Activated CD4-positive, alpha-beta T cell treated with anti-CD3 and anti-CD28 coated beads, Interleukin-2, amount 50 U/mL, for 4 hours (primary cell): ENCODE results near the gene EXOSC2.
"Not testable (repeated sequence)": the region's sequence is repeated elsewhere in the genome, so short reads cannot be mapped to it uniquely, and the experiment has no call there.

Source experiments
- DNase-seq, 2 experiments: peaks; one replicate each; pipeline ENCODE4 v3.0.0-alpha.2; 2020

Gene EXOSC2

DNA sequence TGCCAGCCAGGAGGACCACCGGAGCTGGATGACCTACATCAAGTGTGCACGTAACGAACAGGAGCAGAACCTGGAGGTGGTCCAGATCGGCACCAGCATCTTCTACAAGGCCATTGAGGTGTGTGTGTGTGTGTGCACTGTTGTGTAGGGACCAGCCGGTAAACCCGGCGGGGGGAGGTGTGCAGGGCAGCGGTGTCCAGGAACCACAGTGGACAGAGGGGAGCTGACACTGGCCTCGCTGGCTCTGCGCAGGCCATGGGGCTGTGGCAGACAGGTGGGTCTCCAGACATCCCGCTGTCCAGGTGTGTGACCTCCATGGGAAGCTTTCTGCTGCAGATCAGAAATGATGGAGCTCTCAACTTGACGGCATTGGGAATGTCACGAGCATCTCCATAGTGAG lies 25.4 kb upstream of the EXOSC2 start:
- DNase-seq, result no peak

DNA sequence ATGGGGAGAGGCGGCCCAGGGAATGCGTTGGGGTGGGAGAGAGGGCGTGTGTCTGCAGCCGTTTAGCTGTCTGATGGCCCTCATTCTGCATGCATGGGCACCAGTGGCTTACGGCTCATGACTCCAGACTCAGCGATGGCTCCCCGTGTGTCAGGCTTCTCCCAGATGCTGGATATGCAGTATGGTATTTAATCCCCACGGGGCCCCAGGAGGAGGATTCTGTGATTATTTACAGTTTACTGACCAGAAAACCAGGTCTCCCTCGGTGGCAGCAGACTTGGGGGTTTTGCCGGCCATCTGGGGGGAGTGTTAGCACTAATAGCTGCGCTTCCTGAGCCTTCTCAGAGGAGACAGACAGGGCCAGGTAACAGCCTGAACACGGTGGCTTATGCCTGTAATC lies 24.9 kb upstream of the EXOSC2 start:
- no peak for DNase-seq

DNA sequence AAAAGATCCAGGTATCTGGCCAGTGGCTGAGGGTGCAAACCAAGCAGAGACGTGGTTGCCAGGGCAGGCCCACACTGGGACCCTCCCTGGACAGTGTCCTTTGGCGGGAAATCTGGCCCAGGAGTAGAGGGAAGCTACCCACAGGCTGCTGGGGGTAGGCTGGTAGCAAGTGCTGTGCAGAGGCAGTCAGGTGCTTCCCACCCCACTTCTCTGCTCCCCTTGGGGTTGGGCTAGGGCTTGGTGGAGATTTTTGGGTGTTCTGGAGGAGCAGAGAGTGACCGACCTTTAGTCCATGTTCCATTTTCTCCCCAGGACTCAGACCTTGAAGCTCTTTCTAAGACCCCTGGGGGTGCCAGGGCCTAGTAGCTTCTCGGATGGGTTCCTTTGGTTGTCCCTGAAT lies 23.6 kb upstream of the EXOSC2 start:
- no peak for DNase-seq

- no peak for DNase-seq
Measured at GRCh38 chr9:130670644-130671043, 22.9 kb upstream of the EXOSC2 start.

DNA sequence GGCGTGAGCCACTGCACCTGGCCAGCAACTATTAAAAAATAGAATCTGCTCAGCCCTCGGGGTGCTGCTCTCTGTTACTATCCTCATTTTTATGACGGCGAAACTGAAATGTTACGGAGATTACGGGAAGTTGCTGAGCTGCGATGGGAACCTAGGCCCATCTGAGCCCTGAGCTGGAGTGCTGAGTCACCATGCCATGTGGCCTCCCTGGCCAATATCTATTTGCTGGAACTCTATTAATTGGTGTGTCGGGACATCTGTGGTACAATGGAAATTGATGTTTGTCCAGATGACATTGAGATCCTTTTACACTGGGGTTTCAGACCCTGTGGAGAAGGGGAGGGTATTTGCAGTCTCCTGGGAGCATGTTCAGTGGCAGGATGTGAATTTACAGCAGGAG lies 21.1 kb upstream of the EXOSC2 start:
- DNase-seq, result no peak

- DNase-seq, result no peak
Measured at GRCh38 chr9:130672933-130673615, 20.5 kb upstream of the EXOSC2 start.

DNA sequence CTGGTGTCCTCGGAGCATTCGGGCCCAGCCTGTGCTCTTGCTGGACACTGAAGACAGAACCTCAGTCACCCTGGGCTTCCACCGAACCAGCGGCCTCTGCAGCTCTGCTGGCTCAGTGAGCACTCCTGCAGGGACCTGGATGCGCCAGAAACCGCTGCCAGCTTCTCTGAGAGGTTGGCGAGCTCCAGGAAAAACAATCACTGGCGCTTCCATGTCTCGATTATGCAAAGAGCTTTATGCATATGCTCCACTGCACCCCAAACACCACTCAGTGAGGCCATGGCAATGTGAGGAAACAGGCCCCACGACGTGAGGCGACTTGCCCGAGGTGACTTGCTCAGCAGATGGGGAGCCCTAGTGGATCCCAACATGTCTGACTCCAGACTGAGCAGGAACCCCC lies 18.2 kb upstream of the EXOSC2 start:
- no peak for DNase-seq

DNA sequence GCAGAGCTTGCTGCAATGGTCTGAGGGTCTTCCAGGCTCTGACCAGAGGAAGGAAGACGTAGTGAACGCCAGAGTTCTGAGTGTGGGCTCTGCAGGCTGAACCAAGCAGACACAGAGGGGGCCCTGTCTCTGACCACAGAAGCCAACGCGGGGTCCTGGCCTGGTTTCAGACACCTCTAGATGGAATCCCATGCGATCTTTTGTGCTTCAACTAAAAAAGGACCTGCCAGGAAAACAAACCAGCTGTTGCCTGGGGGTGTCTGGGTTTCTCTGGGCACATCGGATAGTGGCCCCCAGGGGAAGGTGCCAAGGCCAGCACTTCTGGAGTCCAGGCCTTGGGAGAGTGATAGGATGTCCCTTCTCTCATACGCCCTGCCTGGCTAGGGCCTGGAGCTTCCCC lies 16.3 kb upstream of the EXOSC2 start:
- DNase-seq, result no peak

DNA sequence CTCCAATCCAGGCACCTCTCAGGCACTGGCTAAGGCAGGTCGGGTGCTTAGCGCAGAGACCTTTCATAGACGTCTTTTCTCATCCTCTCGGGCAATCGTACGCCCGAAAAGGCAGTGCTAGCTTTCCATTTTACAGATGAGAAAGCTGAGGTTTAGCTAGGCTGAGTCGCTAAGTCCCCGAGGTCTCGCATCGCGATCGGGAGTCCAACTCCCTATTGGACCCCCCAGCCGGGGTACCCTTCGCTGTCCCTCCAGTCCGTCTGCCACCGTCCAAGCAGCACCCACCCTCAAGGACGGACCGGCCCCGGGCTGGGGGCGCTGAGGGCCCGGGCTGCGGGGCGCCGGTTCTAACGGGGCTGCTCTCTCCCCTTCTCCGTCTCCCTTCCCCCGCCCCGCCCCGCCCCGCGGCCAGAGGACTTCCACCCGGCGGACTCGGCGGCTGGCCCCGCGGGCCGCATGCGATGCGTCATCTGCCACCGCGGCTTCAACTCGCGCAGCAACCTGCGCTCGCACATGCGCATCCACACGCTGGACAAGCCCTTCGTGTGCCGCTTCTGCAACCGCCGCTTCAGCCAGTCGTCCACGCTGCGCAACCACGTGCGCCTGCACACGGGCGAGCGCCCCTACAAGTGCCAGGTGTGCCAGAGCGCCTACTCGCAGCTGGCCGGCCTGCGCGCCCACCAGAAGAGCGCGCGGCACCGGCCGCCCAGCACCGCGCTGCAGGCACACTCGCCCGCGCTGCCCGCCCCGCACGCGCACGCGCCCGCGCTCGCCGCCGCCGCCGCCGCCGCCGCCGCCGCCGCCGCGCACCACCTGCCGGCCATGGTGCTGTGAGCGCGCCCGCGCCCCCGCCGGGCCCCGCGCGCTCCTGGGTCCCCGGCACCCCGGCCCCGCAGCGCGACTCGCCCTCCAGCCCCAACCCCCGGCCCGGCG lies 12.5 kb upstream of the EXOSC2 start:
- peak; percentile 35 to 46 for DNase-seq

DNA sequence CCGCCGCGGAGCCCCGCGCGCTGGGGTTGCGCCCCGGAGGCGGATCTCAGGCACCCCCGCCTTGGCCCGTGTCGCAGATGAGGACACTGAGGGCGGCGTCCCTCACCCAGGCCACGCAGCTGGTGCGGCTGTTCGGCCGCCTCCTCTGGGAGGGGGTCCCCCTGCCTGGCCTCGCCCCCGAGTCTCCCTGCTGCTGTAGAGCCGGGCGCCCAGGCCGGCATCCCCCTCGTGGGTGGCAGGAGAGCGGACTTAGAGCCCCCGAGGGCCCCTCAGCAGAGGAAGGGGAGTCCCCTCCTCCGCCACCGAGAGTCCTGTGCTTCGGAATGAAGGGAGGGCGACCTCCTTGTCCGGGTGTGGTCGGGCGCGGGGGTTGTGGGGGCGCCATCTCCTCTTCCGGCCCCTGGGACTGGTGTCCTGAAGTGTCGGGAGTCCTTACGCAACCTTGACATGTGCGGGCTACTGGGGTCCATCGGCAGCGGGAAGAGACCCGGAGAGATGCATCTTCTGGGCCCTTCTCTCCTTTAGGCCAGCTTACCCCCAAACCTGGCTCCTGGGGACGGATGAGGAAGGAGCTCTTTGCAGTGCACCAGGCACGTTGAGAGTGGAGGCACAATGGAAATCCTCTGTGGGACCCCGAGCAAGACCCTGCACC lies 11.7 kb upstream of the EXOSC2 start:
- DNase-seq, result no peak

DNA sequence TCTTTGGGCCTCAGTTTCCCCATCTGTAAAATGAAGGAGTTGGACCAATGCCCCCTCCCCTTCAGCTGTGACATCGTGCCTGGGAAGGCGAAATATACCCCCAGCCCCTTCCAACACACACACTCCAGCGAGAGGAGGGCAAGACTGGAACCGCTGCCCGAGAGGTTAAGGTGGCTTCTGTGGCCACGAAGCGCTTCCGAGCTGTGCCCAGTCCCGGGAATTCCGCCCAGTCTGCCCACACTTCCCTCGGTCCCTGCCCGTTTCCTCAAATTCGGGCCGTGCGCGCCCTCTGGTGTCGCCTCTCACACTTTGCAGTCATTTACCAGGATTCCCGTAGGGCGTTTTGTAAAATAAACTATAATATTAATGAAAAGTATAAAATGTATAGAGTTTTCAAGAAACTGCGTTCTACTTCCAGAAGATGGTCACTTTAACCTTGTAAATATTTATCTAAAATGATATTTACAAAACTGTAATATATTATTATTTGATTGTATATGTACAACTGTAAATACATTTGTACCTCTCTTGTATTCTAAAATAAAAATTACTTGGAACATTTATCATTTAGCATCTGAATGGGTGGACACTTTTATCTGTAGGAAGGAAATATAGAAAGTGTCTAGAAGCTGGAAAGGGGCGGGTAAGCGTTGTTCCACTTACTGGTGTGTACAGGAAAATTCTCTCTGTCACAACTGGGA lies 11.0 kb upstream of the EXOSC2 start:
- DNase-seq, result peak; percentile 48 to 50

DNA sequence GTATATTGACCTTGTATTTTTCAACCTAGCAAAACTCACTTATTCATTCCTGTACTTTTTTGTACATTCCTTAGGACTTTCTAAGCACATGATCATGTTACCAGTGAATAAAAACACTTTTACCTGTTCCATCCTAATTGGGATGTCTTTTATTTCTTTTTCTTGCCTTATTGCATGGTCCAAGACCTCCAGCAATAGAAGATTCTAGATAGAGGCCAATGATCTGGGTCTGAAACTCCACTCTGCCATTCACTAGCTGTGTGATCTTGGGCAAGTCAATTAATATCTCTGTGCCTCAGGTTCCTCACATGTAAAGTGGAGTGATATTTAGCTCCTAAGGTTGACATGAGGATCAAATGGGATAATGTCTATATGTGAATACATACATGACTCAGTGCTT lies 8.5 kb upstream of the EXOSC2 start:
- DNase-seq, result no peak

DNA sequence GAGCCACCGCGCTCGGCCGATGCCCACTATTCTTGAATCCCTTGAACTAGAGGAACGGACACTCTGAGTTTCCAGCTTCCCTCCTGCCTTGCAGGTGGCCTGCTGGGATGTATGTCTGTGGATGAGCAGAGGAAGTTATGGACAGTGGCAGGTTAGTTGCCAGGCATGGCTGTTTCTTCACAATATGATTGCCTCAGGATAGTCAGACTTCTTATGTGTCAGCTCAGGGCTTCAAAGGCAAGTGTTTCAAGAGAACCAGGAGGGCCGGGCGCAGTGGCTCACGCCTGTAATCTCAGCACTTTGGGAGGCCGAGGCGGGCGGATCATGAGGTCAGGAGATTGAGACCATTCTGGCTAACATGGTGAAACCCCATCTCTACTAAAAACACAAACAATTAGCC lies 7.6 kb upstream of the EXOSC2 start:
- DNase-seq, result not testable (repeated sequence)

- DNase-seq, result no peak
Measured at GRCh38 chr9:130687615-130688014, 6.0 kb upstream of the EXOSC2 start.

DNA sequence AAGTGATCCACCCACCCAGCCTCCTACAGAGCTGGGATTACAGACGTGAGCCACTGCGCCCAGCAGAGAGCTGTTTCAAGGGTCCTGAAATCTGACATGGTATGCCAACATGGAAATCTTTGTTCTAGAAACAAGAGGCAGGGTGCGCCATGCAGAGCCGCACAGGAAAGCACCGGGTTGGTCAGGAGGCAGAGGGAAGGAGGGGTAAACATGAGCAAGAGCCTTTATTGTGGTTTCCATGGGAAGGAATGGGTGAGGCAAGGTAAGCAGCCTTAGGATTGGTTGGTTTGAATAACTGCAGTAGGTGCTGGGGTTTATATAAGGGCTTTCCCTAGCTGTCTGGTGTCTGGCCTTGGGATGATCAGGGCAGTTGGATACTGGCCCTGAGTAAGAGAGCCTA lies 5.5 kb upstream of the EXOSC2 start:
- DNase-seq, result peak in 1 of 2 experiments; percentile 20

GRCh38 chr9:130689572-130689936 lies 4.0 kb upstream of the EXOSC2 start:
- no peak for DNase-seq

GRCh38 chr9:130689937-130690700 lies 3.5 kb upstream of the EXOSC2 start:
- no peak for DNase-seq

DNA sequence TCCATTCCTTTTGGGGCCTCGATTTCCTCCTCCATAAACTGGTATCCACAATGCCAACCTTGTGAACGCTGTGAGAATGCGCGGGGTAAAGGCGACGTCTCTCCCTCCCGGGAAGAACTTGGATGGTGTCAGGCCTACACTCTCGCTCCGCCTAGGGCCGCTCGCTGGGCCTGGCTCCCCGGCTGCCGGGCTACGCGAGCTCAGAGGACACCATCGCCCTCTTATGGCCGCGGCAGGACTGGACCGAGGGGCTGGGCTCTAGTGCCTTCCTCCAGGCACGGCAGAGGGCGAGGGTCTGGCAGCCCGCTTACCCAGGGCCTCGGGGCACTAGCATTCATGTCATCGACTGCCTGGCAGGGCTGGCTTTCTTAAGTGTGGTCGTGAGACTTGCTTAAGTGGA lies 1.3 kb upstream of the EXOSC2 start:
- no peak for DNase-seq

- DNase-seq, result no peak
Measured at GRCh38 chr9:130693101-130693425, 517 bp upstream of the EXOSC2 start.

DNA sequence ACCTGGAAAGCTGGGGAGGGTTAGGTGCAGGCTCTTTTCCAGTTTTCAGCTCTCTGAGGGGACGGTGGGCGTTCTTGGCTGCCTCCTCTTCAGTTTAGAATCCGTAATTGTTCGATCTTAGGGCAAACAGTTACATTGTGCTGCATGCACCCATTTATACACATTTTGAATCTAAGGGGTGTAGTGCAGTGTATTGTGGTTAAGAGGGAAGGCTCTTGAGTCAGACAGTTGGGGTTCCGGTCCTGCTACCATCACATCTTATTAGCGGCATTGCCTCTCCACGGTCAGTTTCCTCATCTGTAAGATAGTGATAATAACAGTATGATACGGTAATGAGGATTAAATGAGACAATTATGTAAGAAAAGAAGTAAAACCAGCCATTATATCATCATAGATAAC lies 625 bp downstream of the EXOSC2 start:
- no peak for DNase-seq

- no peak for DNase-seq
Measured at GRCh38 chr9:130696139-130696650, 2.6 kb downstream of the EXOSC2 start.

- DNase-seq, result no peak
Measured at GRCh38 chr9:130696996-130697395, 3.4 kb downstream of the EXOSC2 start.
